RPMI8226 (cell line): ENCODE data around the gene STK33.

Experiments used
- DNase-seq: peaks from one replicate; pipeline ENCODE4 v3.0.0-alpha.2; 2015

STK33 gene

DNA sequence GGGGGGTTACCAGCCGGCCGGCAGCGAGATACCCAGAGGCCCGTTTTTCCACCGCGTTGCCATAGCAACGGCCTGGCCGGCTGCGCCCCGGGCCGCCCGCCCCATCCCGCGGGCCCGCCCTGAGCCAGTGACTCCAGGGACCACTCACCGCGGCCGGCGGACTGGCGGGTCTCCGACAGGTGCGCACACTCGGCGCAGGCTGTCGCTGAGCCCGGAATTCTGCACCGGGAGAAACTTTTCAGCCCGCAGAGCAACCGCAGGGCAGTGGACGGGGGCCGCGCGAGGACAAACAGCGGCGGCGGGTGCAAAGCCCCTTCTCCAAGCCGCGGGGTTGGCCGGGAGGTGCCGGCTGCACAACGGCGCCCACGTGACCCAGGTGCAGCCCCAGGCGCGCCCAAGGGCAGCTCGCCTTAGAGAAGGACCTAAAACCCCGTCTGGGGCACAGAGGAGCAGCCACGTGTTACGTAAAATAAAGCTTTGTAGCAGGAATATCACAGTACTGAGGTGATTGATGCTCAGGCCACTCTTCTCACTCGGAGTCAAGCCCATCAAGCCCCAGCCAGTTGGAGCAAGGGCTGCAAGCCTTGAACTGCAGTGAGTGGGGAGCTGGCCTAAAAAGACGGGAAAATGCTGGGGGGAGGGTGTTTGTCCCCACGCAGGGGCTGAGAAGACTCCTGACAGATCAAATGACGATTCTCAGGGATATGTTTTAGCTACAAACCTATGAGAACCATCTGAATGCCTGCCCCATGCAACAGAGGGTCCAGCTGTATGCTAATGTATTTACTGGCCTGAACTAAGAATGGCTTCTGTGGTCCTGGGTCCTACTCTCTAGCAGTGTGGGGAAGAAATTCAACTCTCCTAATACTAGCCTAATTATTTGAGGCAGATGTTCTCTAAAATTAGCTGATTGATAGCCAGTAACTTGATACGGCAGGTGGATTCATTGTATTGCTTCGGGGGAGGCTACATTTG lies at the start of gene STK33:
Gene STK33 (minus strand): TSS at position 294 of the 975 bp plus-strand sequence. CDS start 119,323 bp downstream, outside the sequence.
- peak; percentile 84 for DNase-seq

DNA sequence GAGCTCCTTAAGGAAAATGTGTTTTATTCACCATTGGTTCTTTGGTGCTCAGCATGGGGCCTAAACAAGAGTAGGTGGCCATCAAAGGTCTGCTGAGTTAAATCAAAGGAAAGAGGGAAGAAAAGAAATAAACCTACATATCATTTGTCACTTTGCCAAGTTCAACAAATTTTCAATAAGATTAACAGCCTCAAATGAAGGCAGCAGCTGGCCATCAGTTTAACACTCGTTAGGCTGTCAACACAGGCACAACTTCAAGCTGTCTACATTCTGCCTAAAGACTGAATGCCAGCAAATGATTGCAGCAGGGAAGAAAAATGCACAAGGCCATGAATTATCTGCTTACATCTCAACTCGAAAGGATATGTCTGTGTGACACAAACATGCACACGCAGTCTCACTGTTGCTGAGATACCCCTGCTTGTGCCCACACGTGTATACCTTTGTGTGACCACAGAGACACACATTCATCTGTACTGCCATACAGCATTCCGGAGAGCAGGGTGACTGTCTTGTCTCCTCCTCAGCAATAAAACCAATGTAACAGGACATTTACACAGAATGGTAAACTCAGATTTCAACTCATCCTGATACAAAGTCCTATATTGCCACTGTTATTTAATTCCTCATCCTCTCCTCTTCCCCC lies 48.3 kb upstream of the STK33 start:
- no peak for DNase-seq

GRCh38 chr11:8641332-8641731 lies 47.3 kb upstream of the STK33 start:
- no peak for DNase-seq

DNA sequence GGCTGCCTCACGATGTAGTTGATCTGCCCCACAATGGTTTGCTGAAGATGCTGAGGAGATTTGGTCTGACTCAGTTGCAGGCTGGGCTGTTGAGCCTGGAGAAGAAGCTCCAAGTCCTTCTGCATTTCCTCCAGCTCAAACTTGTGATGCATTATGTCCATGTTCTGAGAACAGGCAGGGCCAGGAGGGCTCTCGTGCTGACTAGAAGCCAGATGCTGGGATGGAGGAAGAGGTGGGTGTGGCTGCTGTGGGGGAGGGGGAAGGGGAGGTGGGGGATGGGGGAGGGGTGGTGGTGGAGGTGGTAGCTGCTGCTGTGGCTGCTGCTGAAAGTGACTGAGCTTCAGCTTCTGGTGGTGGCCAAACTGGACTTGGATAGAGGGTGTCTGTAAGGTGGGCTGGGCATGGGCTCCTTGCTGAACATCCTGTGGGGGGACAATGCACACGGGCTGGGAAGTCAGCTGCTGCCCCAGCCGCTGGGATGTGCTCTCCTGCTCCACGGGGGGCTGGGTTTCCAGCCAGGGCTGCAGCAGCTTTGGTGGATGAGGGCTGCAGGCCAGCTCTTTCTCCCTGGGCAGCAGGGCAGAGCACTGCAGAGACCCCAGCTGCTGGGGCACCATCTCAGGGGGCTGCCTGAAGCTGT lies 46.4 kb upstream of the STK33 start:
- no peak for DNase-seq

DNA sequence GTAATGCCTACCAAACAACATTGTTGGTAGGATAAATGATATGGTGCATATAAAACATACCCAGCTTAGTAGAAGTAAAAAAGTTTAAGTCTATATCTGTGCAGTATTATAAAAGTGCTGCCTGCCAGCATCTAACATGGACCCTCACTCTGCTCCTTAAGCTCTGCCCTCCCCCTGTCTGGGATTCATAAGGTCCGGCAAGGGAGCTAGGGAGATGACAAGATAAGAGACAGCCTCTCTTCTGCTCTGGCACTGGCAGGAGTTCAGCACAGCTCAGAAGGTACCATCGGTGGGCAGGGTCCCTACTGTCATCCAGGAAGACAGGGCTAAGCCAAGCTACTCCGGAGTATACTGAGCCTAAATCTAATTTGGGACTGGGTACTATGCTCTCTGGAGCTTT lies 45.6 kb upstream of the STK33 start:
- DNase-seq: no peak

GRCh38 chr11:8638300-8638699 lies 44.3 kb upstream of the STK33 start:
- DNase-seq: no peak

GRCh38 chr11:8636127-8636526 lies 42.1 kb upstream of the STK33 start:
- DNase-seq: no peak

- no peak for DNase-seq
Observed at GRCh38 chr11:8634498-8634897, 40.5 kb upstream of the STK33 start.

DNA sequence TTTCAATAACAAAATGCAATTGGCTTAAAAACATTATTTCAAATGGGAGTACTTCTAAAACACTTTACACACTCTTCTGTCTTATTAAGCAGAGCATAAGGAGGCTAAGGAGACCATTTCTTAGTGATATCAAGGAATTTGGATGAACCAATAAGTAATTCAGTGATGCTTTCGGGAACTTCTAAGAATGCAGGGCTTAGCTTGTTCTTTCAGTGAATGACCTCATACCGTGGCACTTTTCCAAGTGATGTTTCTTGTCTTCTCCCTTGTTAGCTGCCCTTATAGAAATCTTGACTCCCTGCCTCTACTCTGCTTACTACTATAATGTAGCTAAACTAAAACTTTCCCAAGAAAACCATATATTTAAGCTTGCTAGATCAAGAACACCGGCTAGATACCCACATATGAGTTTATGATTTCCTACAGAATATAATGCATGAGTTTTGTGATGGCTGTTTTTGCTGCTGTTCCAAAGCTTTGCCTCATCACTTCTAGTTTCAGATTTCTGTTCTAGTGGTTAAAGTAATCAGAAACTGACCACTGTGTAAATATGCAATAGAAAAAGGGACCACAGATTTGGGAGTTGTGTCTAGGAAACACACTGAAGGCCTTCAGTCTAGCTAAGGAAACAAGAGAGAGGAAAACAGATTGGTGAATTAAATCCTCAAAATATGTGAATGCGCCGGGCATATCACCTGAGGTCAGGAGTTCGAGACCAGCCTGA lies 37.5 kb upstream of the STK33 start:
- DNase-seq: peak; percentile 16

- DNase-seq: no peak
Observed at GRCh38 chr11:8624698-8625097, 30.7 kb upstream of the STK33 start.

DNA sequence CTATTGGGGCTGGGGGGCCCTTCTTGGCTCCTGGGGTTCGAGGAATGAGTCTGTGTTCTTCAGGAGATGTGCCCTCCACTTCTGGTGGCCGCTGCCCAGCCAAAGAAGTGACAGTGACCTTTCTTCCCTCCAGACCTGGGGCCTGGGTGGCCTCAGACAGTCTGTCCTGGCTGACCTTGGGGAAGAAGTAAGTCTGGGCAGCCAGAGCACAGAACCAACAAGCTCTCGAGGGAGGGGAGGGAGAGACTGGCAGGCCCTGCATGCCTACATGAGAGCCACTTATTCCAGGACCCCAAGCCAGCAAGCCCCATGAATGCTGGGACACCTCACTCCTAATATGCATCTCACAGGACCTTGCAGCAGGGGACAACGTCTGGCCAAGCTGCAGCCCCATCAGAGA lies 27.1 kb upstream of the STK33 start:
- no peak for DNase-seq

- DNase-seq: no peak
Observed at GRCh38 chr11:8617063-8617462, 23.0 kb upstream of the STK33 start.

DNA sequence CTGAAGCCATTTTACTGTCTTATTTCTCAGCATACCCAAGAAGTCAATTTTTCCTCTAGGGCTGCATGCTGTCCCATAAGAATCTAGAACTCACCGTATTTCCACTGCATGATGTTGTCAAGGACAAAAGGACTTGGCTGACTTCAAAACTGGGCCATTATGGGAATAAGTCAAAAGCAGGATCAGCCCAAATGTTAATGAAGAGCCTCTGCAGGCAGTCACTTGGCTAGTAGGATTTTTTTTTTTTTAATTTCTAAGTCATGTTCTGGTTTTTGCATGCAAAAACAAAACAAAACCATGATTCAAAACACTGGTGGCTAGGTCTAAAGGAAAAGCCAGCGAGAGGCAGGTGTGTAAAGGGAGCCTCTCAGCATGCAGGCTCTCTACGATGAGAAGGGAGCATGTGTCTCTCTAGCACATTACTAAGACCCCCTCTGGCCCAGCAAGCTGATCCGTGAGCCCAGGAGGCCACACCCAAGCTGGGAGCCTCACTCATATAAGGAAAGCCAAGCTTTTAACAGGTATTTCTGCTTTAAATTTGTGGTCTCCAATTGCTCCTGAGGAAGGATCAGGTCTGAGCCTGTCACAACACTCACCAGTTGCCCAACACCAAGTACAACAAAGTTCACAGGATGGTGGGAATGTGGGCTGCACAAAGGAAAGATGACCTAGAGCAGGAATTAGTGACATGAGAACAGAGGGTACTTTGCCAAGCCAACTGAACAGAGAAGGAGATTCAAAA lies 21.4 kb upstream of the STK33 start:
- DNase-seq: no peak

DNA sequence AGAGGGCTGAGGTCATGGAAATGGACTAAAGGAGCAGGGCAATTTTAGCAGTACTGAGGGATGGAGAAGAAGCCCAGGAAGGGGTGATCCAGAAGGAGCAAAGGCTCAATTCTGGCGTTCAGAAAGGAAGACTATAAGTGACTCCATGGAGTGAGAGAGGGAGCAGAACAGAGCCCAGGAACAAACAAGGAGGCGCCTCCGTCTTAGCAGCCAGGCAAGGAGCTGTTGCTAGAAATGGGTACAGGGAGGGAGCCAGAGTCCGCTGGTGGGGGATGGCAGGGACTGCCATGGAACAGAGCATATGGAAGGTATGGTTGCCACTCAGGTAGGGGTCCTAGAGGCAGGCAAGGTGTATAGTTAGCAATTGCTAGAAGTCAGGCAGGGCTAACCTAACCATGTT lies 20.5 kb upstream of the STK33 start:
- DNase-seq: no peak

DNA sequence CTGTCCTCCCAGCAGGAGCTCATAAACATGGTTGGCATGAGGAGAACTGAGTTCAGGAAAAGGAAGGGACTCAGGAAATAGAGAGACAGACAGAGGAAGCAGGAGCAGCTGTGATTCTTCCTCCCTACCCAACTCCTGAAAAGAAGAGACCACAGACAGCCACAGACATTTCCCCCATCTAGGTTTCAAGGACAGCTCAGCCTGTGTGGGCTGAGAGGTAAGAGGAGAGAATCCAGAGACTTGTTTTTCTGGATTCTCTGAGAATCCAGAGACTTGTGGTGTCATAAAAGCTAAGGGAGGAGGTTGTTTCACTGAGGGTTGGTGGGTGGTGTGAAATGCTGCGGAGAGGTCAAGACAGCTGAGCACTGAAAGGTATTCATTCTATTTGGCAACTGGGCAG lies 19.0 kb upstream of the STK33 start:
- DNase-seq: no peak

DNA sequence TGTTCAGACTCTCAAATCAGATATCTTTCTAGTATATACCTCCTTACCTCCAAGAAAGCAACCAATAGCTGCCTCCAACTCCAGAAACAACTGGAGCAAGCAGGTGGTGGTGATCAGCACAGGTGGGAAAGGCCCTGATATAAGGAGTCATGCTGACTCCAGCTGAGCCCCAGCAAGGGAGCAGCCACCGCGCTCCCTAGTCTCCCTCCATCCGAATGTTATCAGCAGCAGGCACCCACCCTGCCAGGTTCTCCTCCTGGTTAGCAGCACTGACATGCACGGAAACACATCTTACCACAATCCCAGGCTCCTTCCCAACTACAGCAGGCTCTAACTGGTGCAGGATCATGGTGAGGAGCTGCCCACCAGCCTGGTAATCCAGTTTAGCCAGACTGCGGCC lies 18.5 kb upstream of the STK33 start:
- no peak for DNase-seq

DNA sequence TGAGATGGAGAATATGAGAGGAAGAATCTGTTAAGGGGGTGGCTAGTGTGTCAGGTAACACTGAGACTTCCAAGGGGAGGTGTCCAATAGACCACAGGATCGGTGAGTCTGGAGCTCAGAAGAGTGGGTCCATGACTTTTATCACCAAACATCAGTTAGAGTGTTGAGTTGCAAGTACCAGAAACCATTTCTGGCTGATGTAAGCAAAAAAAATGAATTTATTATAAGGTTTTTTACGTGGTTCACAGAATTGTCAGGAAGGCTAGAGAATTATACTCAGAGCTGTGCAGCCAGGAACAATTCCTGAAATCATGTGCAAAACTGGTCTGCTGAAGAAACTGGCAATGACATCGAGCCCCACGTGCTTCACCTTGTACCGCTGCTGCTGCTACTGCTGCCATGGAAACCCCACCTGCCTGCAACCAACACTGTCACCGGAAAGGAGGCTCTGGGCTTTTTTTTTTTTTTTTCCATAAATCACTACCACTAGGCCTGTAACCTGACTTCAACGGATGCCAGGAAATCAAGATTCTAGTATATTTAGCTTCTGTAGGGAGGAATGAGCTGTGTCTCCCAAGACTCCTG lies 16.6 kb upstream of the STK33 start:
- DNase-seq: no peak

GRCh38 chr11:8608652-8609051 lies 14.6 kb upstream of the STK33 start:
- DNase-seq: no peak

GRCh38 chr11:8605971-8606563 lies 12.0 kb upstream of the STK33 start:
- no peak for DNase-seq

- peak; percentile 60 for DNase-seq
Observed at GRCh38 chr11:8604078-8604723, 10.2 kb upstream of the STK33 start.

DNA sequence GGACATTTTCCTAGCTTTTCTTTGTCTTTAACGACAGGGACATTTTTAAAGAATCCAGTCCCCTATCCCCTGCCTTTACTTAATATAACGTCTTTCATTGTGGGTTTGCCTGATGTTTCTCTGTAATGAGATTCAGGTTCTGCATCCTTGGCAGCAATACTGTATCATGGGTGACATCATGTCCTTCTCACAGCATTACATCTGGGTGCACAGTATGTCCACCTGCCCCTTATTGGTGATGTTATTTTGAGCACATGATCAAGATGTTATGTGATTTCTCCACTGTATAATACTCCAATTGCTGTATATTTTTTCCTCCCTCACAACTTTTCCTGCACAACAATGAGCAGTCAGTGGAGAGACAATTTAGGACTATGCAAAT lies 9.7 kb upstream of the STK33 start:
- no peak for DNase-seq
